Measurements from ENCODE around the gene PNLIPRP1. TPM values are rescaled to one million over a fixed set of nuclear protein-coding genes. Genes with fewer than 3 reads are reported as not detected.

Gene PNLIPRP1
- total and polyA plus RNA-seq, 2 of the 4 experiments (the other 2 are of a cell fraction), result not detected

GRCh38 chr10:116597543-116597942 is 6.8 kb downstream of the PNLIPRP1 start:
- no peak overlapping the region for H2AK5ac ChIP-seq (ENCODE audit: low read depth, low read length)
- H3K9me3 ChIP-seq (ENCODE audit: control insufficient read depth, insufficient read depth, low read length), result no peaks in the 10 kb centered on the region
- H3K9me1 ChIP-seq (ENCODE audit: insufficient read depth, low read length), result no peaks in the 10 kb centered on the region
- intact Hi-C loops (cut with micrococcal nuclease), result no loop called here
- H3K27ac ChIP-seq (ENCODE audit: insufficient read depth, low read length), result no peak overlapping the region
- no peak overlapping the region for H3K4me3 ChIP-seq (ENCODE audit: insufficient read depth, low read depth, low read length)
- H3K18ac ChIP-seq (ENCODE audit: low read depth, low read length), result no peak overlapping the region
- no peak overlapping the region for H4K91ac ChIP-seq (ENCODE audit: insufficient read depth, low read depth, low read length)
- no peak overlapping the region for H2BK120ac ChIP-seq (ENCODE audit: low read depth, low read length)
- no peak overlapping the region for H2AFZ ChIP-seq (replicated peaks; ENCODE audit: low read length, poor library complexity)
- ATAC-seq (ENCODE audit: low read depth) (no peak), DNase-seq (no peak)
- ChIA-PET CTCF (interaction anchor here (0.7 kb wide), 1 partner anchor 72 kb away, joined by 3 read pairs; no protein-coding TSS in a partner anchor), POLR2A (ENCODE audit: unreplicated experiment) (no interaction called here)
- in situ Hi-C loops (cut with MboI; ENCODE audit: low sequenced_read_pairs), result no loop called here
- H3K27me3 ChIP-seq (ENCODE audit: control insufficient read depth, insufficient read depth, low read length), result no peaks in the 10 kb centered on the region; the same call in 1 of the 2 replicates
- H2BK5ac ChIP-seq (ENCODE audit: low read depth, low read length, poor library complexity, severe bottlenecking), result no peak overlapping the region
- H2AK9ac ChIP-seq (replicated peaks; ENCODE audit: low read depth, low read length, poor library complexity), result no peak overlapping the region
- no peak overlapping the region for H3K23ac ChIP-seq (ENCODE audit: low read depth, low read length)
- TF ChIP-seq ELK1 (IDR thresholded peaks at IDR 0.05; ENCODE audit: borderline replicate concordance, low read depth, low read length), result no peak
- no peak for TF ChIP-seq NFE2L2 (IDR thresholded peaks at IDR 0.05; ENCODE audit: low read depth, low read length)
- no peak for TF ChIP-seq MAFK (IDR thresholded peaks at IDR 0.05; ENCODE audit: low read depth, low read length)
- no peak for TF ChIP-seq MXI1 (IDR thresholded peaks at IDR 0.05; ENCODE audit: borderline replicate concordance, low read depth, low read length)
- no peak for TF ChIP-seq CTCF (conservative IDR thresholded peaks at IDR 0.05; ENCODE audit: low read depth, low read length)
- no peak for TF ChIP-seq CEBPB (IDR thresholded peaks at IDR 0.05; ENCODE audit: low read depth, low read length)
- TF ChIP-seq RCOR1 (IDR thresholded peaks at IDR 0.05; ENCODE audit: insufficient replicate concordance, low read length), result no peak
- TF ChIP-seq FOS (IDR thresholded peaks at IDR 0.05; ENCODE audit: low read depth, low read length), result no peak
- TF ChIP-seq BHLHE40 (IDR thresholded peaks at IDR 0.05; ENCODE audit: low read depth, low read length), result no peak
- no peak for TF ChIP-seq RAD21 (IDR thresholded peaks at IDR 0.05; ENCODE audit: low read length)
- no peak for TF ChIP-seq POLR2A (IDR thresholded peaks at IDR 0.05; ENCODE audit: low read depth, low read length)
- no peak for TF ChIP-seq RFX5 (IDR thresholded peaks at IDR 0.05; ENCODE audit: low read depth, low read length)
- no peak for TF ChIP-seq USF2 (IDR thresholded peaks at IDR 0.05; ENCODE audit: low read depth, low read length)
- TF ChIP-seq MAZ (IDR thresholded peaks at IDR 0.05; ENCODE audit: borderline replicate concordance, low read depth, low read length), result no peak
- TF ChIP-seq SMC3 (IDR thresholded peaks at IDR 0.05; ENCODE audit: low read depth, low read length), result no peak
- TF ChIP-seq CHD1 (IDR thresholded peaks at IDR 0.05; ENCODE audit: low read depth, low read length), result no peak
- dilution Hi-C loops (cut with HindIII; ENCODE audit: low sequenced_read_pairs, unreplicated experiment), result no loop called here
- no peak overlapping the region for H3K9ac ChIP-seq (ENCODE audit: low read depth, low read length)
- no peaks in the 10 kb centered on the region for H3K36me3 ChIP-seq (ENCODE audit: control insufficient read depth, insufficient read depth, low read length)
- H3K79me1 ChIP-seq (ENCODE audit: low read depth in 1 of 2, low read length in 2 of 2), result no peaks in the 10 kb centered on the region
- no peak overlapping the region for H2BK20ac ChIP-seq (ENCODE audit: low read depth, low read length)
- H4K20me1 ChIP-seq (ENCODE audit: insufficient read depth, low read length), result no peaks in the 10 kb centered on the region
- WGBS, 2 experiments (ENCODE audit: extremely low coverage in 2 of 2, insufficient read length in 1 of 2), result 38% methylated on average over 4 of the region's 5 CpGs; no CpG with 5 or more reads in 1 of the 2 experiments
- H3K14ac ChIP-seq (replicated peaks; ENCODE audit: low read depth, low read length), result no peak overlapping the region
- H3K4me2 ChIP-seq (ENCODE audit: low read depth, low read length), result no peak overlapping the region
- BruUV-seq (replicated peaks), result no TSS peak
- H3K56ac ChIP-seq (ENCODE audit: extremely low read depth, insufficient read depth, low read length), result no peak overlapping the region
- H2BK15ac ChIP-seq (ENCODE audit: low read depth, low read length), result no peak overlapping the region
- no peaks in the 10 kb centered on the region for H3K4me1 ChIP-seq (ENCODE audit: control insufficient read depth, insufficient read depth, low read length)
- no peak overlapping the region for H3K4ac ChIP-seq (ENCODE audit: low read depth, low read length)
- no peak overlapping the region for H4K8ac ChIP-seq (ENCODE audit: low read depth in 2 of 2, low read length in 2 of 2)
- no peak overlapping the region for H4K5ac ChIP-seq (ENCODE audit: low read depth, low read length)

Measured in IMR-90 (cell line).